ENCODE measurements around the gene ICAM2. TPM values are rescaled to one million over a fixed set of nuclear protein-coding genes. Genes with fewer than 3 reads are reported as not detected.

The ICAM2 gene
- 75.2 TPM for total RNA-seq
- long read RNA-seq, transcript ICAM2-208 (5 exons, 1,103 nt), result major isoform, 86 of 201 reads
- long read RNA-seq, transcript ICAM2-203 (4 exons, 1,221 nt), result minor isoform, 80 of 201 reads
- long read RNA-seq, transcript ICAM2-202 (5 exons, 1,252 nt), result minor isoform, 11 of 201 reads
- long read RNA-seq, partial matches to known transcripts, result 3 of 201 reads
- long read RNA-seq, other reads (novel, unspliced or antisense), result 13 of 201 reads

DNA sequence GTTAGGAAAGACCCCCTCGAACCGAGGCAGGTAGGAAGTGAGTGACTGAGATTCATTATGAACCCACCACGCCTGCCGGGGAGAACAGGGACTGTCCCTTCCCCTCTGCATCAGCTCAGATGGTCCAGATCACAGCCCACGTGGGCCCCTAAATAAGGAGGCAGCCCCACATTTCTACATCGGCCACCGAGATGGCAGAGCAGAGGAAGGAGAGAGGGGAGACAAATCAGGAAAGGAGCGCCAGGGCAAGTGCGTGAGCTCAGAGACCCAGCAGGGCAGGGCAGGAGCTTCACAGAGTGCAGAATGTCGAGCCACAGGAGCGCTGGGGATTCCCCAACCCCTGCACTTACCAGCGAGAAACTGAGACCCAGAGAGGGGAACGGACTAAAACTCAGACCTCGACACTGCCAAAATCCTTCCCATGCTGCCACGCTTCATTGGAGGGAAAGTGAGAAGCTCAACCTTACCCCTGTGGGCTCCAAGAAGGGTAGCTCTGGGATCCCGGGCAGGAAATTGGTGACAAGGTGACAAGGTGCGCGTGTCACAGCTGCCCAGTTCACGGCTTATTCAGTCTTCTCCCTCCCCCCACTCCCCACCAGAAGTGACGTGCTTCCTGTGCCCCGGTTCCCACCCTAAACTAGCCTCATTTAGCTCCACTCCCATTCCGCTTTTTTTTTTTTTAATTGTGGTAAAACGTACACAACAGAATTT lies at the start of gene ICAM2:
ICAM2 (minus strand) TSS at position 578 of the 711 bp plus-strand sequence. CDS start 13,942 bp downstream, outside the sequence.
- DNase-seq (ENCODE audit: low spot score), result no peak

DNA sequence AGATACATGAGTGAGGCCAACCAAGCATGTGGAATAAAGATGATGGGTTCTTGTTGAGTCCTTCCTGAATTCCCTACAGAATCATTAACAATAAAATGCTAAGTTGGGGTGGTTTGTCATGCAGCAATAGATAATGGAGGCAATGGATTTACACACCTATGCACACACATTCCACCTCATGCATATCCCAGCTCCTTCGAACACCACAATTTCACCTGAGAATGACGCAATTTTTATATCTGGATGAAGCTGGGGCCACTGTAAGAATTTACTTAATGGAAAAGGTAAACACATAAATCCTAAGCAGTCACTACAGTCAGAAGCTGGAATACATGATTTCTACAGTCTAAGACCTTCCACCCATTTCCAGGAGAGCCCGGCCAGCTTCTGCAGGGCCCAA lies 49.8 kb upstream of the ICAM2 start:
- DNase-seq (ENCODE audit: low spot score), result no peak

DNA sequence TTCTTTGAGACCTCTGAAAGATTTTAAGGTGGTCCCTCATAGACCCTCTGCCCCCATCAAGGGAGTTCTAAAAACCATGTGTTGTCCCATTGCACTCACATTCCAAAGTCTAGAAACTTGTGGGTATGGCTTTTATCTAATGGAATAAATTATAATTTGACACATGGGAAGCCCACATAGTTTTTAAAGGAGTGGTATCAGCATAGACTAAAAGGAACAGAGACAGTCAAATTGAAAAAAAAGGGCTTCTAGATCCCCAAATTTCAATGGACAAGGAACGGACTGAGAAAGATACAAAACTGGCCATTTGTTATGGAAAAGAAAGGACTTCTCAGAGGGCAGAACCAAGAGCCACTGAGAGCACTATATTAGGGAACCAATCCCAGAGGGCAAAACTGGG lies 48.7 kb upstream of the ICAM2 start:
- DNase-seq (ENCODE audit: low spot score), result no peak

DNA sequence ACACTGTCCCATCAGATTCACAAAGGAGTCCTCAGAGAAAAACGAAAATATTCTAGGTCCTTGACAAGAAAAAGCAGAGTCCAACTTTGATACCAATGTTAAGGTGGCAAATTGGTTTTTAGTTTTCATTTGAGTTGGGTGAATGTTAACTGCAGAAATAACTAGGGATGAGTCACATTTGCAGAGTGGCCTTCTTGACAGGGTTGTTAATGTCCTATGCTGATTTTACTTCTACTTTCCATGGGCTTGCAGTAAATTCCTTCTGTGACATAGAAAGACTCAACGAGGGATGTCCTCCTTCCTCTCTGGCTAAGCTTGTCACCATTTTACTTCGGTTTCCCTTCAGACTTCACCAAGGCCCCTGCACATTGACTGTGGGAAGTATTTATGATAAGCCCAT lies 47.2 kb upstream of the ICAM2 start:
- no peak for DNase-seq (ENCODE audit: low spot score)

DNA sequence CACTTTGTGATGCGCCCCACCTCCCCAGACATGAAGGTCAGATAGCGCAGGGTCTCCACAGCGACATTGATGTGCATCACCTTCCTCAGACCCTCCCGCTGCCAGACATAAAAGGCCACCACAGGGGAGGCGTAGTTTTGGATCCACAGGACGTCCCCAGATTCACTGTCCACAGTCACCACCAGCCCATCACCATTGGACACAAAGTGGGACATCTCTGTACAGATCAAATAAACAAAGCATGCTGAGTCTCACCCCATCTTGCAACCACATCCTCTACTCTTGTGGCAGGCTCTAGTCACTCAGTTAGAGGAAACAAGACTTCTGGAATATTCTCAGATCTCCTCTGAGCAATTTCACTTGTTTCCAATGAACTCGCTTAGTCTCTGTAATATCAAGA lies 46.3 kb upstream of the ICAM2 start:
- DNase-seq (ENCODE audit: low spot score), result no peak

DNA sequence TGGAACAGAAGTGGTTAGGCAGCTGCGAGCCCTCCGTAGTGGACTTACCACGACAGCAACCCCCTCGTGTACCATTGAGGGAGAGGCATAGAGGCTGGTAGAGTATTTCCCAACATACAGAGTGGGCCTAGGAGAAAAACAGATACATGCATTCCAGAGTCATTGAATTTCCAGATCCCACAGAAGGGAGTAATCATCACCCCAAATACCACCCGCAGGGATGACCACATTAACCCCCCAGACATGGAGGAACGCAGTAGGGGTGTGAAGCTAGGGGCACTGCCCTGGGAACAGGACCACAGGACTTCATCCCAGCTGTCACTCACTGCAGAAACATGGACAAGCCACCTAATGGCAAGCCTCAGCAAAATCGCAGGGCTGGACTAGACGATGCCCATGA lies 44.7 kb upstream of the ICAM2 start:
- no peak for DNase-seq (ENCODE audit: low spot score)

DNA sequence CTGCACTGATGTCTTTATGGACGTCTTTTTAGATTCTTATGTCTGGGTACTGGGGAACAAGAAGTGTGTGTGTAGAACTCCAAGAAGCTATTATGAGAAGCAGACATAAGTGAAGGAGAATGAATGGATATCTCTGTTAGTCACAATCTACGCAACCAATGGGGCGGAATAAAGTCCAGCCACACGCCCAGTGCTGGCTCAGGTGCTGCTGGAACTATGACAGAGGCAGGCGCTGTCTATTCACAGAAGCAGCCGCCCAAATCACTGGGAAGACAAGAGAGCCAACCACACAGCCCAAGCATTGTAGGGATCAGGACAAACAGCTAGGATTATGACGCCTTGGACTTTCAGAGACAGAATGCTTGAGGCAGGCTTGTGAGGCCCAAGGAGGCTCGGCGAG lies 43.9 kb upstream of the ICAM2 start:
- no peak for DNase-seq (ENCODE audit: low spot score)

DNA sequence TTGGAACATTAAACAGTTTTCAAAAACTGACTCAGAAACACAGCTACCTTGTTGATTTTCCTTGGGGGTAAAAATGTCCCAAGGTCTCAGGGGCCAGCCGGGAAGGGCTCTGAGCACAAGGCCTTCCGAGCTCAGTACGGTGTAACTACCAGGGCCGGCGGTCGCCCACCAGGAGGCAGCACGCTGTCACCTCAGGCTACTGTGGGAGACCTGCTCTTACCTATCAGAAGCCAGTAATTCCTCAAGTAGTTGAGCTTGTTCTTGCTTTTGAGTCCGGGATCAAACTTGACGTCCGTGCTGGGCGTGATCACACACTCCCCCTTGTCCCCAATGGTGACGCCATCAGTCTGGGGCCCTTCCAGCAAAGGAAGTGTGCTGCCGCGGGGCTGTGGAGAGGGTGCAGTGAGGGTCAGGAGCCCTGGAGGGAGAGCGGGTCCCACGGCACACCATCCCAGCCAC lies 43.4 kb upstream of the ICAM2 start:
- no peak for DNase-seq (ENCODE audit: low spot score)

DNA sequence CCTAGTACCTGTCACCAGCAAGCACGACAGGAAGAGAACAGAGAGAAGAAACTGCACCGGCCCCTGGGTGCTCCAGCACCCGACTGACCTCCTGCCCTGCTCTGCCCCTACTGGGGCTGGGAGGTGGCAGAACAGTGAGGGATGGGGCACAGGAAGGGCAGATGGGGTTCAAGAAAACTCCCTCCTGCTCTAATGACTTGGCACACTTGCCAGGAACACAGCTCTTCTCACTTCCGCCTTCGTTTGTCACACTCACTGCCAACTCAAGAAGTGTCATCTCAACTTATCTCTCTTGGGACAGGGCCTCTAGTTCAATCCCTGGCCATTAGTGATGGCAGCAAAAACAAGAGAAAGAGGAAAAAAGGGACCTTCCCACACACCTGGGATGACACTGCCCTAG lies 42.7 kb upstream of the ICAM2 start:
- no peak for DNase-seq (ENCODE audit: low spot score)

DNA sequence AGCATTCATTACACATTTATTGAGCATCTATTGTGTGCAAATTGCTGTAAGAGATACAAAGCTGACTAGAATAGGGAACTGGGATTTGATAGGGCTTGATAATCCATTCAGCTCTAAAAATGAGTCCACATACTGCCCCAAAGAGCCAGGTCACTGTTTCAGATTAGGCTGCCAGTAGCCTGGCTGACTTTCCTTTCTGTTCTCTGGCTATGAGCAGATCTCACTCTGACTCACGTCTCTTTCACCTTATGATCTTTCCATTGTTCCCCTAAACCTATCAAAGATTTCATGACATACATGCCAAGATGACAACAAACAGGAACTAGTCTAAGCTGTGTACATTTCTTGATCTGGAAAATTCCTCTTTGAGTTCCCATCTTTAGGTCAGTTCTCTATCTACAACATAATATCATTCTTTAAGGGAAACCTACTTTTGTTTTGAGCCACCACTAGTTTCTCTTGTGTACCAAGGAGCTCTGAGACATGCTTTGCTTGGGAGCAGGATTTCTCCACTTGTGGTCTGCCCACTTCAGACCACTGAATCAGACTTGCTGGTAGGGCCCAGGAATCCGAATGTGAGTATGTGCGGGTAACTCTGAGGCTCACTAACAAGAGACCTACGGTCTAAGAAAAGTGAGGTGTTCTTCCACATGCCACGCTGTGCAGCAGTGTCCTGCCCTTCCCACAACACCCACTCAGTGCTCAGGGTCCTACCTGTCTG lies 40.9 kb upstream of the ICAM2 start:
- DNase-seq (ENCODE audit: low spot score), result no peak

DNA sequence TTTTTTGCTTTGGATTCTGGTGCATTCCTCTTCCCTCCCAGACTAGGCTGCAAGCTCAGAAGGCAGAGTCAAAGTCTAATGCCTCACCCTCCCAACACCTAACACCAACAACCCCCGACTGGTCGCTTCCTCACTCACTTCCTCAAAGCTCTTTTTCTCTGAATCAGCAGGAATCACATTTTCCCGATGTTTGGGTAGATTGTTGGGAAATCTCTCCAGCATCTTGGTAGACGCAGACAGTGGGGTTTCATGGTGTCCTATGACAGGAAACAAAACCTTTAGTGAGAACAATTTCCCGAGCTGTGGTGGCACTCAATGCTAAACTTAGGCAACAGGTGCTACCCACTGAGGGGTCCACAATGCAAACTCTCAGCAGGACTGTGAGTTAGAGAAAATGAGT lies 39.9 kb upstream of the ICAM2 start:
- no peak for DNase-seq (ENCODE audit: low spot score)

DNA sequence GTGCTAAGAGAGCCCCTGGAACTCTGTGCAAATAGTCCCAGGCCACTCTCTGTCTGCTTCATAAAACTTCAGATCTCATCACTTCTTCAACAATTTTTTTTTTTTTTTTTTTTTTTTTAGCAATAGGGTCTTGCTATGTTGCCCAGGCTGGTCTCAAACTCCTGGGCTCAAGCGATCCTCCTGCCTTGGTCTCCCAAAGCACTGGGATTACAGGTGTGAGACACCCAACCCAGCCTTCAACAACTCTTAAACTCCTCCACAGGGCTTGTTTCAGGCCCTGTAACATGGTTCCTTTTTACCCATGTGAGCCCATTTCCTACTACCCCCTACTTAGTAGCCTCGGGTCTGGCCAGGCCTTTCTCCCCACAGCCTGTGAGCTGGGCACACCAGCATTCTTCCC lies 39.3 kb upstream of the ICAM2 start:
- no peak for DNase-seq (ENCODE audit: low spot score)

DNA sequence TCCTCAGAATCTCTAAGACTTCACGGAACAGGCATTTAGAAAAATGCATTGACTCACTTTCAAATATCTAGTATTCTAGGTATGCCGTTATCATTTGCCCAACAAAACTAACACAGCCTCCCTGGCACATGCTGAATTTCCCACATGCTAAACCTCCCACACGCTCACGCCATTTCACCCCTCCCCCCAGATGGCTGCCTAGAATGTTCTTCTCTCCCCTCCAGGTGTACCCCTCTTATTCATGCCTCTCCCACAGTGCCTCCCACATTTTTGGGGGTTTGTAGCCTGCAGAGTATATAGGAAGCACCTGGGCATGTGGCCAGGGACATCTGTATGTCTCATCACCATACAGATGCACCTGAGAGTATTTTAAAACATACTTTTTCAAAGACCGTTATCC lies 38.2 kb upstream of the ICAM2 start:
- no peak for DNase-seq (ENCODE audit: low spot score)

DNA sequence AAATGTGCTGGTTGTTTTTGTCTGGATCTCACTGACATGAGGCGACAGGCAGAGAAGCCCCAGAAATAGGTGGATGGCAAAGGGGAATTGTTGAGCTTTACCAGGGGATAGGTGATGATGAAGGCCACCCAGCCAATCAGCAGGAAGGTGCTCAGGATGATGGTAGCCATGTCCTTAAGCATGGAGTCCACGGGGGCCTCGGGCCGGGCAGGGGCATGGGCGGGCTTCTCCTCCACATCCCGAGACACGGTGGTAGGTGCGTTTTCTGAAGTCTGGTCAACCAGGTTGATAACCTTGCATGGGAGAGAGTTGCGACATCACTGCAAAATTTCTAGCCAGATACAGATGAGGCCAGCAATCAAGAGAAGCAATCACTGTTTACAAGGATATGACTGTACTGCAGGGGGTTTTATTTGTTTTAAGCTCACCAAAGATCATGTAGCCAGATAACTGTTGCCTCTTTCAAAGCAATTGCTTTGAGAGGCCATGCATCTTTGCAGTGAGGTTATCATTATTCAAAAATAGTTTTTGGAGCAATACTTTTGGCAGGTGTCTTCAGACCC lies 37.3 kb upstream of the ICAM2 start:
- DNase-seq (ENCODE audit: low spot score), result no peak

DNA sequence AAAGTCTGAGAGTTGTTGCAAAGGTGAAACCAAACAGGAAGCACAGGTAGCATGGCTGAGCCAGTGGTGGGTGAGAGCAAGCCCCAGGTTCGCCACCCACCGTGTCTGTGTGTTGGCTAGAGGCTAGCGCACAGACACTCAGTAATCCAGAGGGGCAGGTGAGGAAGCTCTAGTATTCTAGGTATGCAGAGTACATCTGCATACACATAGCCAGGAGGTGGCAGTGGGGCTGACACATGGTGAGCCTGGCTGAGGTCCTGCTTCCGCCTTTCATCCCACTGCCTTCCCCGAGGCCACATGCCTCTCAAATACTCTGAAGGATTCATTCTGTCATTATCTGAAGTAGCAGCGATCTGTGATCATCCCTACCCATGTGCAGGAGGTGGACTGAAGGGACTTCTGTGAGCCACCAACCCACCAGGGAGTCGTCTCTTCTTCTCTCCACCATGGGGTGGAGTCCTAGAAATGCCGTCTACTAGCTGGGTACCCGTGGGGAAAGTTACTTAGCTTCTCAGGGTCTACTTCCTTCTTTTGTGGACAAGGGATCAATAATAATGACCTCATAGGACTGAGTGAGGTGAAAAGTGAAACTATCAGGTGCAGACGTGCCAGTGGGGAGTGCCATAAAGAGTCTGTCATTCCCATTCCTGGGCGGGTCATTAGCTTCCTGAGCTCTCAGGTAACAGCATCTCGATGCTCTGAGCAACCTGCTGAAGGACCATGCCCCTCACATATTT lies 36.0 kb upstream of the ICAM2 start:
- no peak for DNase-seq (ENCODE audit: low spot score)

DNA sequence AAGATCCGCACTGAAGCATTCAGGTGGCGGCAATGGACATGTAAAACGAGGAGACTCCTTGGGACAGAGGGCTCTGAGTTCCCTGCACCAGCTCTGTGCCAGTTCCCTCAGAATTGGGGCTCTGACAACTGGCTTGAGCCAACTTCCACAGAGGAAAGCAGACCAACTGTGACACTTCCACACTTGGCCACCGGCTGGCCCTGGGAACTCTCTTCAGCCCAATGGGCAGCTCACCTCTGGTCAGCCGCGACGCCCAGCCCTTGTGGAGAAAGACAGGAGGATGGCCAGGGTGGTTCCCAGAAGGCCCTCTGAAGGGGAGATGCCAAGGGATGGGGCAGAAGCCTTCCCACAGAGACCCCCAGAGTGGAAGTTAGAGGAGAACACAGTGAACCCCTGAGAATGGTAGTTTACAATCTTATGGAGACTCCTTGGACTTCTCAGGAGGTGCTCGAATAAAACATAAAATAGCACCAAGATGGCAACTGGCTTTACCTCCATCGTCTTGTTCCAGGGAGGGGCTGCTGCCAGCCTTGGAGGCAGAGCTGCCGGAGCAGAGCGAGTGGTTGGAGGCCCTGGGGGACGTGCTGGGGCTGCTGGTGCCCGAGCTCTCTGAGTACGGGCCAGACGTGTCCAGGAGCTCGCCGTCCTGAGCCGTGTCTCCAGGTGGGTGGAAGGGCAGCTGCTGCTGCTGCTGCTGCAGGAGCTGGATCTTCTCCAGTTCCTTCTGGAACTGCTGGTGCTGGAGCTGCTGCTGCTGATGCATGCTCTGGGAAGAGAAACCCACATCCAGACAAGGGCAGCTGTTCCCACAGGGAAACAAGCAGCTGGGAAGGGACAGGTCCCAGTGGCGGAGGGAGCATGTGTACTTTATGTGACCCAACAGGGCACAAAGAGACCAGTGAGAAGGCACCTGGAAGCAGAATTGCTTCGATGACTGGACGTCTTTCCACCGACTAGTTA lies 35.0 kb upstream of the ICAM2 start:
- DNase-seq (ENCODE audit: low spot score), result no peak

DNA sequence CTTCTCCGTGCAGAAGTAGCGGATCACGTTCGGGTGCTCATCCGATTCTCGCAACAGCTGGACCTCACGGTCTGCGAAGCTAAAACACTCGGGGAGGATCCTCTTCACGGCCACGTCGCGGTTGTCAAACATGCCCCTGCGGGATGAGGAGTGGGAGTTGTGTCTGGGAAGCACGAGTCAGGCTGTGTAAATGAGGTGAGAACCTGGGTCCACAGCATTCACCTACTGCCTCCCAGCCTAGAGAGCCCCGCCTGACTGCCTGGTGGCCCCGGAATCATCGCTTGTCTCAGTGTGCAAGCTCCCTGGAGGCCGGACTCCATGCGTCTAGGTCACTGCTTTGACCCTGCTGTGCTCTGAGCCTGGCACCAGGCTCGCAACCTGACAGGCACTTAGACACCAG lies 33.9 kb upstream of the ICAM2 start:
- DNase-seq (ENCODE audit: low spot score), result no peak

DNA sequence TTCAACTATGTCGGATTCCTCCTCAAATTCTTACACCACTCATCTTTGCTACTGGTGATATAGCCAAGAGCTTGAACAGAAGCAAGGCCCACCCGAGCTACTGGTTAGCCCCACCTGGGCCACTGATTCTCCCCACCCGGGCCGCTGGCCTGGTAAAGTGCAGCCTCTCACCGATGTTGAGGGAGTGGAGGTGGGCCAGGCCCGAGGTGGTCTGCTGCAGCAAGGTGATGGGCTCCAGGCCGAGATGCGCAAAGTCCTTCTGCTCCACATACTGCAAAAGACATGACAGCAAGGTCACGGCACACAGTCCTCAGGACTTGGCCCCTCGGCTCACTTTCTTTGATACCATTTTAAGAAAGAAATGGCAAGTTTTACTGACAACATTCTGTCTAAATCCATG lies 32.7 kb upstream of the ICAM2 start:
- peak; percentile 71 for DNase-seq (ENCODE audit: low spot score)

DNA sequence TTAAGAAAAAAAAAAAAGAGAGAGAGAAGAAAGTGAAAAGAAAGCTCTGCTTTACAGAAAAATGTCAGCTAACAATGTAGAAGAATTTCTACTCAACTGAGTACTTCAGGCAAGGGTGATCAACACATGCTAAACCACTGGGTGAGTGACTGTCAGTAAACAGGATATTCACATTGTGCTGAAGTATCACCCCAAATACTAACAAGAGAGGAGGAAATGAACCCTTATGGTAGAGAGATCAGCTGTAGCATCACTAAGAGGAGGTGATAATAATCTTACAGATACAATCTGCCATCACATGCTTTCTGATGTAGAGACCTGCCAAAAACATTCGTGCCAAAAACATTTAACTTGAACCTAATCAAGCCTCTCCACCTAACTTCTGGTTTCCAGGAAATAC lies 30.7 kb upstream of the ICAM2 start:
- DNase-seq (ENCODE audit: low spot score), result no peak

DNA sequence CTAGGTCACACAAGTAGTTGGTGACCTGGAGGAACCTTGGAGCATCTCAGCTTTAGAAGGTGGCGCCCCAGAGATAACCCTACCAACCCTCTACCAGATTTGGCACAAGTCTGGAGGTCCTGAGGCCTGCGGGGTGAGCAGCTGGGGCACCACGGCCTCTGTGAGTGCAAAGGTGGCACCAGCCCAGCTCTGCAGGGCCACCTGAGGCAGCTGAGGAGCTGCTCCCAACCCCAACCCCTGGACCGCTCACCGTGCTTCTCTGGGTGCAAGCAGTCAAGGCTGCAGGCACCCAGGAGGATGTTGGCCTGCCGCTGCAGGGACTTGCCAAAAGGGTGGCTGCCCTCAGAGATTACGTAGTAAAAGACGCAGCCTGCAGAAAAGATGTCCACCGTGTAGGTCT lies 28.4 kb upstream of the ICAM2 start:
- no peak for DNase-seq (ENCODE audit: low spot score)

Data from mesenteric fat pad (tissue), 1 donor.